IMR-90 (cell line): ENCODE data around the gene CPEB1. TPM values are rescaled to one million over a fixed set of nuclear protein-coding genes. Genes with fewer than 3 reads are reported as not detected.

Experiments used
- ATAC-seq: fragments of 200-7000 bp; cut with Tn5 transposase; 2 replicates; pipeline ENCODE4 v1.9.1; 2020; ENCODE audit warnings: low read depth, mild to moderate bottlenecking, moderate library complexity
- BruUV-seq: library from RNA; stranded (reverse); fragments of 400-500 nt; replicated peaks from 2 replicates; lab custom pipeline; 2021; lab: Mats Ljungman, UMichigan
- CTCF ChIA-PET: fragments of 300-600 bp; formaldehyde crosslinking; extraction: SDS; loops from one replicate; lab custom pipeline; 2021; ENCODE audit warnings: antibody characterized with exemption; lab: Yijun Ruan, JAX
- POLR2A ChIA-PET: fragments of 300-600 bp; sonication (Branson Sonifier 250); formaldehyde crosslinking; loops from one replicate; lab custom pipeline; 2022; ENCODE audit warnings: antibody characterized with exemption; ENCODE audit not compliant: unreplicated experiment; lab: Charles Lee
- DNase-seq: peaks from one replicate; pipeline ENCODE4 v3.0.0; 2013
- H2AFZ ChIP-seq: replicated peaks from 2 replicates; pipeline ENCODE3; 2013; ENCODE audit warnings: low read length, mild to moderate bottlenecking; ENCODE audit not compliant: poor library complexity
- H2AK5ac ChIP-seq: 2 replicates; pipeline ENCODE4 v1.6.1; 2013; ENCODE audit warnings: low read depth, low read length, inconsistent platforms
- H2AK9ac ChIP-seq: replicated peaks from 2 replicates; pipeline ENCODE3; 2013; ENCODE audit warnings: mild to moderate bottlenecking, low read depth, low read length, moderate library complexity; ENCODE audit not compliant: poor library complexity
- H2BK120ac ChIP-seq: 2 replicates; pipeline ENCODE4 v1.6.1; 2013; ENCODE audit warnings: low read depth, low read length, inconsistent platforms
- H2BK15ac ChIP-seq: 3 replicates; pipeline ENCODE4 v1.6.1; 2013; ENCODE audit warnings: low read depth, low read length, inconsistent platforms
- H2BK20ac ChIP-seq: 2 replicates; pipeline ENCODE4 v1.6.1; 2013; ENCODE audit warnings: low read depth, mild to moderate bottlenecking, inconsistent platforms, low read length, moderate library complexity
- H2BK5ac ChIP-seq: 2 replicates; pipeline ENCODE4 v1.6.1; 2013; ENCODE audit warnings: mild to moderate bottlenecking, low read depth, low read length, inconsistent platforms; ENCODE audit not compliant: poor library complexity, severe bottlenecking
- H3K14ac ChIP-seq: replicated peaks from 2 replicates; pipeline ENCODE4 v1.6.1; 2013; ENCODE audit warnings: low read depth, low read length, inconsistent platforms
- H3K18ac ChIP-seq: 2 replicates; pipeline ENCODE4 v1.6.1; 2013; ENCODE audit warnings: low read depth, low read length, control low read depth
- H3K23ac ChIP-seq: 2 replicates; pipeline ENCODE4 v1.6.1; 2013; ENCODE audit warnings: low read depth, low read length, inconsistent platforms
- H3K27ac ChIP-seq: 2 replicates; pipeline ENCODE4 v1.5.1; 2013; ENCODE audit warnings: mild to moderate bottlenecking, control low read depth, low read length; ENCODE audit not compliant: insufficient read depth
- H3K27me3 ChIP-seq: 2 replicates; pipeline ENCODE4 v1.6.1; 2013; ENCODE audit warnings: low read length; ENCODE audit not compliant: control insufficient read depth, insufficient read depth
- H3K36me3 ChIP-seq: 2 replicates; pipeline ENCODE4 v1.6.1; 2013; ENCODE audit warnings: low read length, mixed read lengths; ENCODE audit not compliant: control insufficient read depth, insufficient read depth
- H3K4ac ChIP-seq: 2 replicates; pipeline ENCODE4 v1.6.1; 2013; ENCODE audit warnings: low read depth, low read length, inconsistent platforms
- H3K4me1 ChIP-seq: 2 replicates; pipeline ENCODE4 v1.6.1; 2013; ENCODE audit warnings: low read length, mixed read lengths; ENCODE audit not compliant: control insufficient read depth, insufficient read depth
- H3K4me2 ChIP-seq: 2 replicates; pipeline ENCODE4 v1.6.1; 2013; ENCODE audit warnings: low read depth, mild to moderate bottlenecking, control low read depth, low read length, moderate library complexity
- H3K4me3 ChIP-seq: 2 replicates; pipeline ENCODE4 v1.5.1; 2013; ENCODE audit warnings: low read depth, mild to moderate bottlenecking, control low read depth, low read length, moderate library complexity; ENCODE audit not compliant: insufficient read depth
- H3K56ac ChIP-seq: 2 replicates; pipeline ENCODE4 v1.6.1; 2013; ENCODE audit warnings: low read length, inconsistent platforms; ENCODE audit not compliant: insufficient read depth; ENCODE audit errors: extremely low read depth
- H3K79me1 ChIP-seq, 2 experiments: 2 replicates each; pipeline ENCODE4 v1.6.1; 2013; ENCODE audit warnings: low read length in 2 of 2, inconsistent platforms in 1 of 2, low read depth in 1 of 2
- H3K9ac ChIP-seq: 2 replicates; pipeline ENCODE4 v1.6.1; 2013; ENCODE audit warnings: low read depth, low read length, control low read depth
- H3K9me1 ChIP-seq: 2 replicates; pipeline ENCODE4 v1.6.1; 2013; ENCODE audit warnings: low read length, inconsistent platforms; ENCODE audit not compliant: insufficient read depth
- H3K9me3 ChIP-seq: 2 replicates; pipeline ENCODE4 v1.6.1; 2013; ENCODE audit warnings: low read length; ENCODE audit not compliant: control insufficient read depth, insufficient read depth
- H4K20me1 ChIP-seq: 2 replicates; pipeline ENCODE4 v1.6.1; 2013; ENCODE audit warnings: low read length, inconsistent platforms; ENCODE audit not compliant: insufficient read depth
- H4K5ac ChIP-seq: 2 replicates; pipeline ENCODE4 v1.6.1; 2013; ENCODE audit warnings: mild to moderate bottlenecking, low read depth, low read length, control low read depth
- H4K8ac ChIP-seq, 2 experiments: 2 replicates each; pipeline ENCODE4 v1.6.1; 2013; ENCODE audit warnings: low read depth in 2 of 2, low read length in 2 of 2, control low read depth in 1 of 2, inconsistent platforms in 1 of 2
- H4K91ac ChIP-seq: 2 replicates; pipeline ENCODE4 v1.6.1; 2013; ENCODE audit warnings: low read depth, low read length, inconsistent platforms; ENCODE audit not compliant: insufficient read depth
- CEBPB ChIP-seq: IDR thresholded peaks from 2 replicates; pipeline ENCODE4 v1.6.1; 2012; ENCODE audit warnings: low read depth, low read length, improper control_type of control experiment
- CHD1 ChIP-seq: IDR thresholded peaks from 2 replicates; pipeline ENCODE4 v1.6.1; 2012; ENCODE audit warnings: low read depth, low read length, improper control_type of control experiment
- MAFK ChIP-seq: IDR thresholded peaks from 2 replicates; pipeline ENCODE4 v1.6.1; 2012; ENCODE audit warnings: low read depth, low read length, improper control_type of control experiment
- MAZ ChIP-seq: IDR thresholded peaks from 2 replicates; pipeline ENCODE4 v1.6.1; 2012; ENCODE audit warnings: low read depth, mild to moderate bottlenecking, low read length, improper control_type of control experiment, moderate library complexity, borderline replicate concordance
- NFE2L2 ChIP-seq: fragments of 150-350 bp; IDR thresholded peaks from 2 replicates; pipeline ENCODE4 v1.6.1; 2016; ENCODE audit warnings: low read depth, mild to moderate bottlenecking, low read length
- POLR2A ChIP-seq: IDR thresholded peaks from 2 replicates; pipeline ENCODE4 v1.6.1; 2012; ENCODE audit warnings: mild to moderate bottlenecking, low read depth, low read length
- RAD21 ChIP-seq: IDR thresholded peaks from 2 replicates; pipeline ENCODE4 v1.6.1; 2012; ENCODE audit warnings: low read length, improper control_type of control experiment
- SMC3 ChIP-seq: fragments of 150-350 bp; IDR thresholded peaks from 2 replicates; pipeline ENCODE4 v1.6.1; 2016; ENCODE audit warnings: low read depth, mild to moderate bottlenecking, antibody characterized with exemption, low read length, moderate library complexity
- WGBS, 2 experiments: methylation state at CpG; one replicate each; pipeline versions ENCODE4 v1.1.5 to v1.1.7; 2013; ENCODE audit warnings: missing lambda C conversion rate in 2 of 2; ENCODE audit not compliant: insufficient read length in 1 of 2; ENCODE audit errors: extremely low coverage in 2 of 2; 5-methylcytosine and 5-hydroxymethylcytosine counted together
- dilution Hi-C: fragments of 300-500 bp; cut with HindIII; formaldehyde crosslinking; loops from one replicate; pipeline ENCODE4 v1.14.3; 2018; ENCODE audit warnings: low sequenced_read_pairs; ENCODE audit not compliant: unreplicated experiment
- in situ Hi-C: fragments of 300-500 bp; cut with MboI; formaldehyde crosslinking; loops from 3 replicates; pipeline ENCODE4 v1.14.3; 2019; ENCODE audit warnings: low sequenced_read_pairs, inconsistent platforms, mixed read lengths
- intact Hi-C: fragments of 100-400 bp; cut with micrococcal nuclease; formaldehyde crosslinking; loops from 2 replicates; pipeline ENCODE4 v1.10.0; 2022
- polyA plus RNA-seq, 3 experiments: library from polyadenylated mRNA; depleted of rRNA; stranded (reverse); fragments of >200 nt; gene quantifications; 2 replicates each; pipeline ENCODE4 v1.2.3, GENCODE V29; 2012; ENCODE audit warnings: low replicate concordance in 1 of 3
- total RNA-seq: library from RNA; depleted of rRNA; stranded (reverse); fragments of >200 nt; gene quantifications from 2 replicates; pipeline ENCODE4 v1.2.3, GENCODE V29; 2012
- TF ChIP-seq, protein P1 (sequence below): fragments of 150-350 bp; IDR thresholded peaks from 2 replicates; pipeline ENCODE4 v1.6.1; 2016; ENCODE audit warnings: low read depth, mild to moderate bottlenecking, low read length, moderate library complexity, borderline replicate concordance
- TF ChIP-seq, protein P2 (sequence below): fragments of 150-350 bp; IDR thresholded peaks from 2 replicates; pipeline ENCODE4 v1.6.1; 2017; ENCODE audit warnings: mild to moderate bottlenecking, antibody characterized with exemption, low read length, low read depth

Gene CPEB1
- total and polyA plus RNA-seq, 2 of the 4 experiments (the other 2 are of a cell fraction) = 8.9 to 12.5 TPM

DNA sequence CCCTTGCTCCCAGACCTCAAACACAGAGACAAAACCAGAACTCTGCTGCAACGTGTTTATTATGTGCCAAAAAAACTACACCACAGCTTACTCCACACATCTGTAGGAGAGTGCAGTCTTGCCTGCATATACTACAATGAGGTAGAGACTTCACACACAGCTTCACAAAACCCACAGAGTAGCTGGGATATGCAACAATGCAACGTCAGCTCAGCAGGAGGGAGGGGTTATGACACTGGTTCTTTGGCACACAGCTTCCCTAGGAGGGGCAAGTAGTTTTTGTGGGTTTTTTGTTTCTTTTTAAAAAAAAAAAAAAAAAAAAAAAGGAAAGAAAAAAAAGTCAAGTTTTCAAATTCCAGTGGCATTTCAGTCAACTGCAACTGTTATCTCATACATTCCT is 104.0 kb downstream of the CPEB1 start:
- H3K23ac ChIP-seq = no peak overlapping the region
- H2AFZ ChIP-seq = peak overlapping the region; percentile 69
- no CpG with 5 or more reads among the region's 2 CpGs for WGBS, 2 experiments
- peak; percentile 21 for ATAC-seq
- ChIA-PET POLR2A (no interaction called here), CTCF (interaction anchor here (0.7 to 1.4 kb wide), 2 partner anchors 12 to 468 kb away, joined by 4 read pairs; partner anchors contain the start of gene C15orf40)
- no peak overlapping the region for H3K4me3 ChIP-seq
- no peaks in the 10 kb centered on the region for H3K27me3 ChIP-seq
- H3K9me1 ChIP-seq = no peaks in the 10 kb centered on the region; the same call in 1 of the 2 replicates
- no peak overlapping the region for H3K56ac ChIP-seq
- H4K8ac ChIP-seq = peak overlapping the region in 1 of 2 experiments; percentile 22; a peak in 1 of 4 replicates
- H4K5ac ChIP-seq = 0 out of 2 replicates have a peak overlapping the region, but pooled peaks have one; percentile 7
- peaks cover 14 to 25% of the 10 kb centered on the region in 2 experiments for H3K79me1 ChIP-seq
- peaks cover 21% of the 10 kb centered on the region for H4K20me1 ChIP-seq
- intact Hi-C loops = loop anchor here (2.0 to 10.0 kb wide), 2 partner anchors 162 to 266 kb away; partner anchors contain the start of genes AP3B2 and WHAMM
- H2BK5ac ChIP-seq = no peak overlapping the region
- H3K9me3 ChIP-seq = no peaks in the 10 kb centered on the region
- no peak overlapping the region for H3K4ac ChIP-seq
- H2BK120ac ChIP-seq = no peak overlapping the region
- H3K4me2 ChIP-seq = peak overlapping the region; percentile 35; the same call in 1 of the 2 replicates
- H3K4me1 ChIP-seq = peaks cover 6% of the 10 kb centered on the region
- H4K91ac ChIP-seq = no peak overlapping the region
- BruUV-seq = no TSS peak
- H2AK9ac ChIP-seq = no peak overlapping the region
- H2BK15ac ChIP-seq = no peak overlapping the region
- DNase-seq = peak; percentile 91
- in situ Hi-C loops = no loop called here
- dilution Hi-C loops = no loop called here
- H2AK5ac ChIP-seq = no peak overlapping the region; the same call in 1 of the 2 replicates
- H3K9ac ChIP-seq = no peak overlapping the region; the same call in 1 of the 2 replicates
- H3K27ac ChIP-seq = no peak overlapping the region
- H2BK20ac ChIP-seq = no peak overlapping the region
- 0 out of 2 replicates have a peak overlapping the region, but pooled peaks have one; percentile 71 for H3K14ac ChIP-seq
- no peak overlapping the region for H3K18ac ChIP-seq
- H3K36me3 ChIP-seq = peaks cover 10% of the 10 kb centered on the region
- TF ChIP-seq CHD1 (no peak), RAD21 (no peak), MAZ (peak; percentile 46; the same call in 1 of the 2 replicates), CEBPB (peak; percentile 44; the same call in 1 of the 2 replicates), MAFK (peak; percentile 40; the same call in 1 of the 2 replicates), SMC3 (no peak), POLR2A (no peak), NFE2L2 (no peak)
- TF ChIP-seq, protein P1, sequence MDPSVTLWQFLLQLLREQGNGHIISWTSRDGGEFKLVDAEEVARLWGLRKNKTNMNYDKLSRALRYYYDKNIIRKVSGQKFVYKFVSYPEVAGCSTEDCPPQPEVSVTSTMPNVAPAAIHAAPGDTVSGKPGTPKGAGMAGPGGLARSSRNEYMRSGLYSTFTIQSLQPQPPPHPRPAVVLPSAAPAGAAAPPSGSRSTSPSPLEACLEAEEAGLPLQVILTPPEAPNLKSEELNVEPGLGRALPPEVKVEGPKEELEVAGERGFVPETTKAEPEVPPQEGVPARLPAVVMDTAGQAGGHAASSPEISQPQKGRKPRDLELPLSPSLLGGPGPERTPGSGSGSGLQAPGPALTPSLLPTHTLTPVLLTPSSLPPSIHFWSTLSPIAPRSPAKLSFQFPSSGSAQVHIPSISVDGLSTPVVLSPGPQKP = no peak
- TF ChIP-seq, protein P2, sequence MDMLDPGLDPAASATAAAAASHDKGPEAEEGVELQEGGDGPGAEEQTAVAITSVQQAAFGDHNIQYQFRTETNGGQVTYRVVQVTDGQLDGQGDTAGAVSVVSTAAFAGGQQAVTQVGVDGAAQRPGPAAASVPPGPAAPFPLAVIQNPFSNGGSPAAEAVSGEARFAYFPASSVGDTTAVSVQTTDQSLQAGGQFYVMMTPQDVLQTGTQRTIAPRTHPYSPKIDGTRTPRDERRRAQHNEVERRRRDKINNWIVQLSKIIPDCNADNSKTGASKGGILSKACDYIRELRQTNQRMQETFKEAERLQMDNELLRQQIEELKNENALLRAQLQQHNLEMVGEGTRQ = no peak
